ENCODE data around the gene C1QTNF1.

DNA sequence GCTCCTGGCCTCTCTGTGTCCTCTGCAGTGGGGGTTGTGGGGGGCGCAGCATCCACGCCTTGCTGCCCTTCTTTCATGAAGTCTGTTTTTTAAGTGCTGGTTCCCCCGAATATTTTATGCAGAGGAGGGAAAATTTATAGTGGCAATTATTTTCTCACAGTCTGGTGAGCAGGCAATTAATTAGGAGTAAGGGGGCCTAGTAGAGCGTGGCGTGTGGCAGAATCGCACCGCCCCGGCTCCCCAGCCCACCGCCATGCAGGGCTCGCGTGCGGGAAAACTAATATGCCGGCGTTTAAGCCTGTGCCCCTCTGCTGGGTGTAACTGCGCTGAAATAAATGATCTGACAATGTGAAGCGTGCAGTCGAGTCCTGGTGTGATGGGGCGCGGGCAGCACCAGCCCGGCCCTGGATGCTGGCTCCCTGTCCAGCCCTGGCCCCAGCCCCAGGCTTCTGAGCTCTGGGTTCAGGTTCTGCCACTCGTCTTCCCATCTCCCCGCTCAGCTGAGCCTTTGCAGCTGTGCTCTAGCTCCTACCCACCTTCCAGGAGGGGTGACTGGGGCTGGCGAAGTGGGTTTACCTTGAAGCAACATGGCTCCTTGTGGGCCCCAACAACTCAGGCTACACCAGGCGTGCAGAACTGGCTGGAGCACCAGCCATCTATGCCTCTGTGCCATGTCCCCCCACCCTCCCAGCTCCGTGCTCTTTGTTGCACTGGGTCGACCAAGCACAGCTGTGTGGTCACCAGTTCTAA is 64.5 kb downstream of the C1QTNF1 start:
- no peak for TF ChIP-seq POLR2A (IDR thresholded peaks at IDR 0.05)
- TF ChIP-seq, protein P1, sequence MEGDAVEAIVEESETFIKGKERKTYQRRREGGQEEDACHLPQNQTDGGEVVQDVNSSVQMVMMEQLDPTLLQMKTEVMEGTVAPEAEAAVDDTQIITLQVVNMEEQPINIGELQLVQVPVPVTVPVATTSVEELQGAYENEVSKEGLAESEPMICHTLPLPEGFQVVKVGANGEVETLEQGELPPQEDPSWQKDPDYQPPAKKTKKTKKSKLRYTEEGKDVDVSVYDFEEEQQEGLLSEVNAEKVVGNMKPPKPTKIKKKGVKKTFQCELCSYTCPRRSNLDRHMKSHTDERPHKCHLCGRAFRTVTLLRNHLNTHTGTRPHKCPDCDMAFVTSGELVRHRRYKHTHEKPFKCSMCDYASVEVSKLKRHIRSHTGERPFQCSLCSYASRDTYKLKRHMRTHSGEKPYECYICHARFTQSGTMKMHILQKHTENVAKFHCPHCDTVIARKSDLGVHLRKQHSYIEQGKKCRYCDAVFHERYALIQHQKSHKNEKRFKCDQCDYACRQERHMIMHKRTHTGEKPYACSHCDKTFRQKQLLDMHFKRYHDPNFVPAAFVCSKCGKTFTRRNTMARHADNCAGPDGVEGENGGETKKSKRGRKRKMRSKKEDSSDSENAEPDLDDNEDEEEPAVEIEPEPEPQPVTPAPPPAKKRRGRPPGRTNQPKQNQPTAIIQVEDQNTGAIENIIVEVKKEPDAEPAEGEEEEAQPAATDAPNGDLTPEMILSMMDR (IDR thresholded peaks at IDR 0.05): no peak
- TF ChIP-seq POLR2AphosphoS5 (IDR thresholded peaks at IDR 0.05): no peak

All from suprapubic skin (tissue), 4 donors.